Lower leg skin (tissue), 4 donors: ENCODE data around the gene EDARADD. TPM values are rescaled to one million over a fixed set of nuclear protein-coding genes. Genes with fewer than 3 reads are reported as not detected.

ENCODE experiments used
- DNase-seq, 2 donors: peaks; one replicate each; pipeline ENCODE4 v3.0.0-alpha.2; 2019; ENCODE audit warnings: low spot score in 2 of 2
- H3K4me3 ChIP-seq: fragments of 200-600 bp; sonication (generic); 2 replicates; pipeline ENCODE4 v1.5.1; 2017; ENCODE audit warnings: mild to moderate bottlenecking, low read depth; ENCODE audit not compliant: poor library complexity, severe bottlenecking
- POLR2A ChIP-seq, 2 donors: fragments of 450-650 bp; IDR thresholded peaks; one replicate each; pipeline ENCODE4 v1.6.1; 2016 to 2017; ENCODE audit warnings: antibody characterized with exemption in 2 of 2, mild to moderate bottlenecking in 1 of 2, moderate library complexity in 1 of 2
- WGBS, 2 donors: methylation state at CpG; one replicate each; pipeline ENCODE4 v1.1.5; 2018; 5-methylcytosine and 5-hydroxymethylcytosine counted together
- intact Hi-C: fragments of 100-400 bp; cut with DNase I; formaldehyde crosslinking; loops from one replicate; pipeline ENCODE4 v1.15.0; 2023; ENCODE audit warnings: low total_unique reads
- total RNA-seq, 4 donors: library from RNA; depleted of rRNA; stranded (reverse); fragments of >200 nt; gene quantifications; one replicate each; pipeline ENCODE4 v1.1.0, GENCODE V29; 2016
- TF ChIP-seq, protein P1 (sequence below), 3 donors: fragments of 450-650 bp; IDR thresholded peaks; one replicate each; pipeline ENCODE4 v1.5.1; 2016; ENCODE audit warnings: antibody characterized with exemption in 3 of 3, mild to moderate bottlenecking in 3 of 3, moderate library complexity in 2 of 3

The EDARADD gene
- total RNA-seq, 4 donors from 2014 or later = 3.5 to 7.2 (median 4.5) TPM

DNA sequence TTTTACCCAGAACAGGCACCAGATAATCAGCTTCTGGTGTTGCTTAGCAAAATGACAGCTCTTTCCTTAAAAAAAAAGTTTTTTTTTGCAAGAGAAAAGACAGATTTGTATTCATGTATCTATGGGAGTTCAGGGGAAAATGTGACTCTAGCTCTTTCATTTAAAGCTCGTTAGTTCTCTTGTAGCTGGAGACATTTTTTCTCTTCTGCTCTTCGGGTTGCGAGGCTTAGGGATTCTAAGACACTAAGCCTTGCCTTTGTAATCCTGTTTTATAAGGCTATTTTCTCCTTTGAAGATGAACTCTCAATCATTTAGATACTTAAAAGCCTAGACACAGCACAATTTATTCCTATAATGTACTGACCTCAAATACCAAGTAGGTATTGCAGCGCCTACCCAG, 40.3 kb upstream of the EDARADD start:
- TF ChIP-seq POLR2A (IDR thresholded peaks at IDR 0.05) = no peak
- TF ChIP-seq, protein P1, sequence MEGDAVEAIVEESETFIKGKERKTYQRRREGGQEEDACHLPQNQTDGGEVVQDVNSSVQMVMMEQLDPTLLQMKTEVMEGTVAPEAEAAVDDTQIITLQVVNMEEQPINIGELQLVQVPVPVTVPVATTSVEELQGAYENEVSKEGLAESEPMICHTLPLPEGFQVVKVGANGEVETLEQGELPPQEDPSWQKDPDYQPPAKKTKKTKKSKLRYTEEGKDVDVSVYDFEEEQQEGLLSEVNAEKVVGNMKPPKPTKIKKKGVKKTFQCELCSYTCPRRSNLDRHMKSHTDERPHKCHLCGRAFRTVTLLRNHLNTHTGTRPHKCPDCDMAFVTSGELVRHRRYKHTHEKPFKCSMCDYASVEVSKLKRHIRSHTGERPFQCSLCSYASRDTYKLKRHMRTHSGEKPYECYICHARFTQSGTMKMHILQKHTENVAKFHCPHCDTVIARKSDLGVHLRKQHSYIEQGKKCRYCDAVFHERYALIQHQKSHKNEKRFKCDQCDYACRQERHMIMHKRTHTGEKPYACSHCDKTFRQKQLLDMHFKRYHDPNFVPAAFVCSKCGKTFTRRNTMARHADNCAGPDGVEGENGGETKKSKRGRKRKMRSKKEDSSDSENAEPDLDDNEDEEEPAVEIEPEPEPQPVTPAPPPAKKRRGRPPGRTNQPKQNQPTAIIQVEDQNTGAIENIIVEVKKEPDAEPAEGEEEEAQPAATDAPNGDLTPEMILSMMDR (IDR thresholded peaks at IDR 0.05) = no peak
- intact Hi-C loops = no loop called here
- WGBS, 2 donors = 62 to 72% methylated on average over 4 of the region's 4 CpGs
- no peak for DNase-seq
- H3K4me3 ChIP-seq = no peak overlapping the region

DNA sequence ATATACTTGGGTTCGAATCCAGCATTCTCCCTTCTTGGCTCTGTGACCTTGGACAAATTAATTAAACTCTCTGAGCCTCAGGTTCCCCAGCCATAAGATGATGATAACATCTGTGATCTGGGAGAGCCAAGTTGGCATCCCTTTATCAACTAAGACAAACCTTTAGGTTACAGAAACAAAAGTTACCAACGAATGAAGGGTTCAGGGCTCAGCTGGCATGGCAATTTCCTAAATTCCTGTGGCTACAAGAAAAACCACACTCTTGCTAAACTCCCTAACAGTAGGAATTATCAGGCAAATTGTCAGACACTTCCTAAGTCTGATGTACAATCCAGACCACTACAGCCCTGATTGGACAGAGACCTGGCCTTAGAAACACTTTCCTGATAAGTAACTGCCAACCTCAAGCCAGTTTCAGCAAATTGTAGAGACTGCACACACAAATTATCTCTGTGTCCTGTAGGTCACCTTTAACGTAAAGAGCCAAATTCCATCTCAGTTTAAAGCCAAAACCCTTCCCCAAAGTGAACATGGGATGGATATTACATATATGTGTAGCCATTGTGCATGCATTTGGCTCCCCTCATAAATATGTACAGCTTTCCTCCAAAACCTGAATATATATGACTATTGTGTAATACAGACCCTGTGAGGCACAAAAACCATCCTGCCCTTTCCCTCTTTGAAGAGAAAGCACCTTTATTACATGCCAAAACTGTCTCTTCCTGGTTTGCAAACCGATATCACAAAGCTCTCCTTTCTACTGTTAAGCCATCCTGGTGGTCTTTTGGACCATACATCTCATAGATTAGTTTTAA, 39.5 kb upstream of the EDARADD start:
- TF ChIP-seq POLR2A (IDR thresholded peaks at IDR 0.05) = no peak
- TF ChIP-seq, protein P1 (IDR thresholded peaks at IDR 0.05) = no peak
- no peak overlapping the region for H3K4me3 ChIP-seq
- 50 to 51% methylated on average over 4 of the region's 4 CpGs for WGBS, 2 donors
- no peak for DNase-seq
- intact Hi-C loops = no loop called here

DNA sequence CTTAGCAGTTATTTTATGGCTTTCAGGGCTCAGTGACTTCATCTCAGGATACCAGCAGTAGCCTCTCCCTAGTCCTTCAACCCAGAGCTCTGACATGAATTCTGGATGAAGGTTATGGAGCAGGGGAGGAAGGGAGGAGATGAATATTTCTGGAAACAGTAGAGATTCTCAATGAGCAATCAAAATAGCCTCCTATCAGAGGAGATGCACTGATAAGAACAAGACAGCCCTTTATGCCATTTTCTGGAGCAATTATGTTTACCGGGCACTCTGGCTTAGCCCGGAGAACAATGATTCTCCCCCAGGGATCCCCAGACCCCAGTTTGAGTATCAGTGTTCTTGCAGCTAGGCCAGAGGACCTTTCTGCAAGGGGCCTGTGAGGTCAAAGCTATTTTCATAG, 37.9 kb upstream of the EDARADD start:
- intact Hi-C loops = no loop called here
- no peak for DNase-seq
- 76 to 80% methylated on average over 2 of the region's 2 CpGs for WGBS, 2 donors
- TF ChIP-seq, protein P1 (IDR thresholded peaks at IDR 0.05) = no peak
- TF ChIP-seq POLR2A (IDR thresholded peaks at IDR 0.05) = no peak
- no peak overlapping the region for H3K4me3 ChIP-seq

DNA sequence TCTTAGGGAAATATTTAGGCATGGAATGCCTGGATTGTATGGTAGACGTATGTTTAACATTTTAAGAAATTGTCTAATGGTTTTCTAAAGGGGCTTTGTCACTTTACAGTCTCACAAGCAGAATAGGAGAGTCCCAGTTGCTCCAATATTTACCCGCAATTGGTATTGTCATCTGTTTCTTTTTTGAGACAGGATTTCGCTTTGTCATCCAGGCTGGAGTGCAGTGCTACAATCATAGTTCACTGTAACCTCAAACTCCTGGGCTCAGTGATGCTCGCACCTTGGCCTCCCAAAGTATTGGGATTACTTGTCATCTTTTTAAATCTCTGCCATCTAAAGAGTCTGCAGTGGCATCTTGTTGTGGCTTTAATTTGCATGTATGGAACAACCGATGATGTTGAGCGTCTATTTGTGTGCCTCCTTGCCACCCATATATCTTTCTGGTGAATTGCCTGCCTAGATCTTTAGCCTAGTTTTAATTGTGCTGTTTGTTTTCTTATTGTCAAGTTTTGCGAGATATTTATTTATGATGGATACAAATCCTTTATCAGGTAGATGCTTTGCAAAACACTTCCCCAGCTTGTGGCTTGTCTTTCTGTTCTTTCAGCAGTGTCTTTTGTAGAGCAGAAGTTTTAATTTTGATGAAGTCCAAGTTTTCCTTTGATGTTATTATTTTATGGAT, 32.0 kb upstream of the EDARADD start:
- intact Hi-C loops = no loop called here
- H3K4me3 ChIP-seq = no peak overlapping the region
- TF ChIP-seq, protein P1 (IDR thresholded peaks at IDR 0.05) = no peak
- TF ChIP-seq POLR2A (IDR thresholded peaks at IDR 0.05) = no peak
- no peak for DNase-seq
- WGBS, 2 donors = 89 to 91% methylated on average over 7 of the region's 7 CpGs

DNA sequence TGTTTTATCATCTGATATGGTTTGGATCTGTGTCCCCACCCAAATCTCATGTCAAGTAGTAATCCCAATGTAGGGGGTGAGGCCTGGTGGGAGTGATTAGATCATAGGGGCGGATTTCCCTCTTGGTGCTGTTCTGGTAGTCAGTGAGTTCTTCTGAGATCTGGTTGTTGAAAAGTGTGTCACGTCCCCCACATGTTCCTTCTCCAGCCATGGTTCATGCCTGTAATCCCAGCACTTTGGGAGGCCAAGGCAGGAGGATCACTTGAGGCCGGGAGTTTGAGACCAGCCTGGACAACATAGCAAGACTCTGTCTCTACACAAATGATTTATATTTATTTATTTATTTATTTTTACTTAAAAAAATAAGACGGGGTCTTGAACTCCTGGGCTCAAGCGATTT, 30.8 kb upstream of the EDARADD start:
- no peak overlapping the region for H3K4me3 ChIP-seq
- 84 to 88% methylated on average over 5 of the region's 5 CpGs for WGBS, 2 donors
- intact Hi-C loops = no loop called here
- DNase-seq = no peak
- no peak for TF ChIP-seq POLR2A (IDR thresholded peaks at IDR 0.05)
- TF ChIP-seq, protein P1 (IDR thresholded peaks at IDR 0.05) = no peak
